ENCODE results near the gene MAFB.

MAFB gene

GRCh38 chr20:40683221-40683893 is 5.7 kb downstream of the MAFB start:
- in situ Hi-C loops (cut with MboI; ENCODE audit: low sequenced_read_pairs) = loop anchor here (25.0 kb wide), 1 partner anchor 521 kb away; no protein-coding TSS in a partner anchor

- in situ Hi-C loops (cut with MboI; ENCODE audit: low sequenced_read_pairs) = loop anchor here (25.0 kb wide), 1 partner anchor 520 kb away; no protein-coding TSS in a partner anchor
Observed at GRCh38 chr20:40682104-40682981, 6.7 kb downstream of the MAFB start.

DNA sequence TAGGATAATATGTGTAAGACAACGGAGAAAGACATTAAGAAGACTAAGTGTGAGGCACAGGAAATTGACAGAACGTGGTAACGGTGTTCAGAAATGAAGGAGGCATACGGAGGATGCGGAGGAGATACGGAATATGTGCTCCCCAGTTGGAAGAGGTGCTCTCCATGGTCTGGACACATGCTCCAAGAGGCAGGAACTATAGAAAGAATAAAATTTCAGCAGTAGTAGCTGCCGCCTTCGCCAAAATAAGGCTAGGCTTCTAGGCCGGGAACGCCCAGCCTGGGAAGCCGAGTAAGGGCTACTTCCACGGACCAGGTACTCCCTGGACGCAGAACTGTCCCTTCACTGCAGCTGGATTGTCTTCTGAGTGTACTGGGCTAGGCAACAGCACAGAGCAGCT is 7.4 kb downstream of the MAFB start:
- in situ Hi-C loops (cut with MboI; ENCODE audit: low sequenced_read_pairs) = loop anchor here (25.0 kb wide), 1 partner anchor 519 kb away; no protein-coding TSS in a partner anchor

DNA sequence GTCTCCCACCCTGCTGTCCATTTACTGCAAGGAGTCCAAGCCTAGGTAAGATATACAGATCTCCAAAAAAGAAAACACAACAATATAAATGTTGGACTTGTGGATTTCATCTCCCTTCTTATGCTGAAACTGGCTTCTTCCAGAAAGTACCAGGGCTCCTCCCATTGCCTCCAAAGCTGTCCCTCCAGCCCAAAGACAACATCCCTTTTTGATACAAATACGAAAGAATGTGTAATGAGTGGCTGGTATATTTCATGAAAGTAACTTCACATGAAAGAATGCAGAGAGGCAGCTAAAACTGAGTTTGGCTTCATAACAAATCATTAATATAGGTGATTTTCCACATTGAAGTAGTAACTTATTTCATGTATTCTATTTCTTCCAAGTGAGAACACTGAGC is 7.9 kb downstream of the MAFB start:
- in situ Hi-C loops (cut with MboI; ENCODE audit: low sequenced_read_pairs) = loop anchor here (25.0 kb wide), 1 partner anchor 519 kb away; no protein-coding TSS in a partner anchor

GRCh38 chr20:40680161-40680959 is 8.7 kb downstream of the MAFB start:
- in situ Hi-C loops (cut with MboI; ENCODE audit: low sequenced_read_pairs) = loop anchor here (25.0 kb wide), 1 partner anchor 518 kb away; no protein-coding TSS in a partner anchor

GRCh38 chr20:40679184-40679583 is 9.9 kb downstream of the MAFB start:
- in situ Hi-C loops (cut with MboI; ENCODE audit: low sequenced_read_pairs) = loop anchor here (25.0 kb wide), 1 partner anchor 517 kb away; no protein-coding TSS in a partner anchor

GRCh38 chr20:40678286-40678875 is 10.7 kb downstream of the MAFB start:
- in situ Hi-C loops (cut with MboI; ENCODE audit: low sequenced_read_pairs) = loop anchor here (25.0 kb wide), 1 partner anchor 516 kb away; no protein-coding TSS in a partner anchor

DNA sequence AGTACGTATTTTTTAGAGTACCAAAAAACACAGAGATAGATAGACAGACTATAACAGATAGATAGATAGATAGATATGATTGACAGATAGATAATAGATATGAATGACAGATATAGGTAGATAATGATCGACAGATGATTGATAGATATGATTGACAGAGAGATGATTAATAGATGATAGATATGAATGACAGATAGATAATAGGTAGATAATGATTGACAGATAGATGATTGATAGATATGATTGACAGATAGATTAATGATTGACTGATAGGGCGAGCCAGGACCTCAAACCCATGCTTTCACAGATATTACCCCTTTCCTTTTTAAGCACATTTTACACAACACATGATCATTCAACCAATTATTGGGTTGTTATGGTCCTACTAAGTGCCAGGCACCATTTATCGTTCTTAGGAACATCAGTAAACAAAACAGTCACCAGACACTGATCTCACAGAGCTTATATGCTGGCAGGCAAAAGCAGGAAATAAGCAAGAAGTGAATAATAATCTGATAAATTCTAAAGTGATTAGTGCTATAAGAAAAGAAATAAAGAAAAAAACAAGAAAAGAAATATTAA is 11.6 kb downstream of the MAFB start:
- in situ Hi-C loops (cut with MboI; ENCODE audit: low sequenced_read_pairs) = loop anchor here (25.0 kb wide), 1 partner anchor 515 kb away; no protein-coding TSS in a partner anchor

DNA sequence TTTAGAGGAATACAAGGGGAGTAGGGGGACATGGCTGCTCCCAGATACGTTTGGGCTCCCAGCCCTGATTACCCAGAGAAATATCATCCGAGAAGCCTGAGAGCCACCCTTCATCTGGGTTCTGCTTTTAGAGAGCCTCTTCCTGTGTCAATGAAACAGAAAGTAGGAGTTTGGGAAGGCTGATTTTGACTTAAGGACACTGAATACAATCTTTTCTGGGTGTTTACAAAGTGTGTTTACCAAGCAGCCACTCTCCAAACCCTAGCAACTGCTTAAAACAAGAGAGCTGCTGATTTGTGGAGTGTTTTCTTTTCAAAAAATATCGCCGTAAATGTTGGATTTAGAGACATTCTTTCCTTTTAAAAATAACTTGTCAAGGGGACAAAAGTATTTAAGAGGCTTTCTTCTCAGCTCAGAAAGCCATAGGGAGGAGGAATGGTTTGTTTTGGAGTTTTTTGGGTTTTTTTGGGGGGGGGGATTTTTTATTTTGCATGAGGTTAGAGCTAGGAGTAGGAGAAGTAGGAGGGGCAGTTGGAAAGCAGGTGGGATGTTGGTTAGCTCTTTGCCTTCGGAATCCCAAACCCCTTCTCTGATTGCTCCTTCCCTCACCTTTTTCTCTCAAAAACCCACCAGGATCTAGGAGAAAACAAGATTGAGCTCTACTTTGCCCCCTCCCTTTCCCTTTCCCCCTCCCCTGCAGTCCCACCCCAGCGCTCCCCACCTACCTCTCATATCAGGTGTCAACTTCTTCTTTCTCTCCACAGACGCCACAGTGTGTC is 12.4 kb downstream of the MAFB start:
- in situ Hi-C loops (cut with MboI; ENCODE audit: low sequenced_read_pairs) = loop anchor here (25.0 kb wide), 1 partner anchor 514 kb away; no protein-coding TSS in a partner anchor

GRCh38 chr20:40675599-40676221 is 13.3 kb downstream of the MAFB start:
- in situ Hi-C loops (cut with MboI; ENCODE audit: low sequenced_read_pairs) = loop anchor here (25.0 kb wide), 1 partner anchor 513 kb away; no protein-coding TSS in a partner anchor

- in situ Hi-C loops (cut with MboI; ENCODE audit: low sequenced_read_pairs) = no loop called here
Observed at GRCh38 chr20:40673442-40673841, 15.6 kb downstream of the MAFB start.

GRCh38 chr20:40672095-40672494 is 16.9 kb downstream of the MAFB start:
- in situ Hi-C loops (cut with MboI; ENCODE audit: low sequenced_read_pairs) = no loop called here

- in situ Hi-C loops (cut with MboI; ENCODE audit: low sequenced_read_pairs) = no loop called here
Observed at GRCh38 chr20:40670253-40670652, 18.8 kb downstream of the MAFB start.

GRCh38 chr20:40669692-40670091 is 19.3 kb downstream of the MAFB start:
- in situ Hi-C loops (cut with MboI; ENCODE audit: low sequenced_read_pairs) = no loop called here

- in situ Hi-C loops (cut with MboI; ENCODE audit: low sequenced_read_pairs) = no loop called here
Observed at GRCh38 chr20:40668449-40669228, 20.4 kb downstream of the MAFB start.

DNA sequence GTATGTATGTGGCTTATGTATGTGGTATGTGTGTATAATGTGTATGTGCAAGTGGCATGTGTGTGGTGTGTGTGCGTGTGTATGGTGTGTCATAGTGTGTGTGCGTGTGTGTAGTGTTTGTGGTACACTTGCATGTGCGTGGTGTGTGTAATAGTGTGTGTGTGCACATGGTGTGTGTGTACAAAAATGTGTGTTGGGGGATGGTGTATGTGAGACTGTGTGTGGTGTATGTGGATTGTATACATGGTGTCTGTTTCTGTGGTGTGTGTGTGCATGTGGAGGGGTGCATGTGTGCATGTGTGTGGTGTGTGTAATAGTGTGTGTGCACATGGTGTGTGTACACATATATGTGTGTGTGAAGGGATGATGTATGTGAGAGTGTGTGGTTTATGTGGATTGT is 21.5 kb downstream of the MAFB start:
- in situ Hi-C loops (cut with MboI; ENCODE audit: low sequenced_read_pairs) = no loop called here

- in situ Hi-C loops (cut with MboI; ENCODE audit: low sequenced_read_pairs) = no loop called here
Observed at GRCh38 chr20:40666336-40666735, 22.7 kb downstream of the MAFB start.

DNA sequence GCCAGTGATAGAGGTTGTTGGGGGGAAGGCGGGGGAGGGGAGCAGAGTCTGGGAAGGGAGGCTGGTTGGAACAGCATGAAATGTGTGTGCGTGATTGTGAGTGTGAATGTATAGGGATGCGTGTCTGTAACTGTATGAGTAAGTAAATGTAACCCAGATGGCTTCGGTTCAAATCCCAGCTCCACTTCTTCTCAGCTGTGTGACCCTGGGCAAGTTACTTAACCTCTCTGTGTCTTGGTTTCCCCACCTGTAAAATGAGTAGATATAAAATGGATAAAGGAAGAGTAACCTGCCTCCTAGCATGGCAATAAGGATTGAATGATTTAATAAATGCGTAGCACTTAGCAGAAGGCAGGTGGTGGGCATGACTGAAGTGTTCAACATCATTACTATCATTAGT is 24.1 kb downstream of the MAFB start:
- in situ Hi-C loops (cut with MboI; ENCODE audit: low sequenced_read_pairs) = no loop called here

All from HL-60/S4 treated with phorbol 12-myristate 13-acetate at 8.2 ng/mL for 4 days and 3 days (cell line).